ENCODE results near the gene ALG3.

The ALG3 gene

GRCh38 chr3:184234671-184235380, 13.9 kb downstream of the ALG3 start:
- DNase-seq: no peak

GRCh38 chr3:184234224-184234623, 14.5 kb downstream of the ALG3 start:
- DNase-seq: no peak

DNA sequence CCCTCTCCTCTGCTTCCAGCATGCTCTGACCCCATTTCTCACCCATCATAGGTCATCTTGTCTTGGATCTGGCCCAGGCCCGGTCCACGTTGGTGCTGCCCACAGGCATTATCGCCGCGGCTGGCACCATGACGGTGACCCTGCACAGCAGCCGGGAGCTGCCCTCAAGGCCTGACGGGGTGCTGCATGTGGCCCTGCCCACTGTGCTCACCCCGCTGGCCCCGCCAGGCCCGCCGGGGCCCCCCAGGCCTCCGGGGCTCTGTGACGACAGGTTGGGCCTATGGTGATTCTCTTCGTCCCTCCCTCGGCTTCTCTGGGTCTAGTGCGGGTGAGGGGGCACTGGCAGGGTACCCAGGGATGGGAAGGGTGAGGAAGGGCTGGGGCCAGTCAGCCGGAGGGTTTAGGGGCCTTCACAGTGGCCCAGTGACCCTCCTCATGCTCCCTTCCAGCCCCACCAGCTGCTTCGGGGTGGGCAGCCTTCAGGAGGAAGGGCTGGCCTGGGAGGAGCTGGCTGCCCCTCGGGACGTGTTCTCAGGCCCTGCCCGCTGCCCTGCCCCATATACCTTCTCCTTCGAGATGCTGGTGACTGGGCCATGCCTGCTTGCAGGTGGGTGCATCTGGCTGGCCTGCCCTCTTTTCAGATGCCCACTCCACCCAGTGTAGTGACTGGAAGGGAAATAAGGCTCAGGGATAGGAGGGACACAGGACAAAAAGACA, 15.5 kb downstream of the ALG3 start:
- no peak for DNase-seq

- DNase-seq: no peak
Measured at GRCh38 chr3:184231671-184232070, 17.1 kb downstream of the ALG3 start.

GRCh38 chr3:184230603-184231528, 17.9 kb downstream of the ALG3 start:
- no peak for DNase-seq

- DNase-seq: no peak
Measured at GRCh38 chr3:184230081-184230602, 18.6 kb downstream of the ALG3 start.

- peak in 1 of 2 donors; percentile 19 for DNase-seq
Measured at GRCh38 chr3:184229394-184230080, 19.2 kb downstream of the ALG3 start, which contains the start of gene VWA5B2. Gene VWA5B2, plus strand, starts transcription at chr3:184229585. Its CDS starts 944 bp downstream, at chr3:184230529.

GRCh38 chr3:184228376-184229137, 20.2 kb downstream of the ALG3 start:
- DNase-seq: no peak

GRCh38 chr3:184227481-184227935, 21.3 kb downstream of the ALG3 start:
- peak; percentile 14 to 24 for DNase-seq

- DNase-seq: no peak
Measured at GRCh38 chr3:184223946-184224345, 24.8 kb downstream of the ALG3 start.

GRCh38 chr3:184222521-184222920, 26.2 kb downstream of the ALG3 start:
- no peak for DNase-seq

DNA sequence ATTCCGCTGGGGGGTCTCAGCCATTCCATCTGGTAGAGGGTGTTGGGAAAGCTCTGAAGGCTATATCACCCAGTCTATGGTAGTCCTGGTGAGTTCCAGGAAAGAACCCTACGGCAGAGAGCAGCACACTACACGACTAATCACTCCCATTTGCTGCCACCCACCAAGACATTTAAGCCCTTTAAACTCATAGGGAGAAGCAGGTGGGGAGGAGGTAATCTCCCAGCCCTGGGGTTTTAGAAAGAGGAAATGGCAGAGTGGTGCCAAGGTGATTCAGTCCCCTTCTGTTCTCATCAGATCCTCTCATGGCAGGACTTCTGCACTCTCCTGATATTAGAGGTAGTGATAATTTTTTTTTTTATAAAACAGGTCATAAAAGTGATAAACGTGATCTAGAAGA, 29.9 kb downstream of the ALG3 start:
- DNase-seq: no peak

GRCh38 chr3:184211718-184212117, 37.0 kb downstream of the ALG3 start:
- no peak for DNase-seq

DNA sequence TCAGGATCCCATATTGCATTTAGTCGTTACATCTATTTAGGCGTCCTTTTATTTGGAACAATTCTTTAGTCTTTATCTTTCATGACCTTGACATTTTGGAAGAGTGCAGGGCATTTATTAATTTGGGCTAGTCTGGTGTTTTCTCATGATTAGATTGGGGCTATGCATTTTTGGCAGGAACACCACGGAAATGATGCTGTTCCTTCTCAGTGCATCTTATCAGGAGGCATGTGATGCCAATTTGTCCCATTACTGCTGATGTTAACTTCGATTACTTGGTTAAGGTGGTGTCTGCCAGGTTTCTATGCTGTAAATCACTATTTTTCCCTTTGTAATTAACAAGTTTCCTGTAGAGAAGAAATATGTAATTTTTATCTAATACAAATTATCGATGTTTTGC, 37.5 kb downstream of the ALG3 start:
- no peak for DNase-seq

DNA sequence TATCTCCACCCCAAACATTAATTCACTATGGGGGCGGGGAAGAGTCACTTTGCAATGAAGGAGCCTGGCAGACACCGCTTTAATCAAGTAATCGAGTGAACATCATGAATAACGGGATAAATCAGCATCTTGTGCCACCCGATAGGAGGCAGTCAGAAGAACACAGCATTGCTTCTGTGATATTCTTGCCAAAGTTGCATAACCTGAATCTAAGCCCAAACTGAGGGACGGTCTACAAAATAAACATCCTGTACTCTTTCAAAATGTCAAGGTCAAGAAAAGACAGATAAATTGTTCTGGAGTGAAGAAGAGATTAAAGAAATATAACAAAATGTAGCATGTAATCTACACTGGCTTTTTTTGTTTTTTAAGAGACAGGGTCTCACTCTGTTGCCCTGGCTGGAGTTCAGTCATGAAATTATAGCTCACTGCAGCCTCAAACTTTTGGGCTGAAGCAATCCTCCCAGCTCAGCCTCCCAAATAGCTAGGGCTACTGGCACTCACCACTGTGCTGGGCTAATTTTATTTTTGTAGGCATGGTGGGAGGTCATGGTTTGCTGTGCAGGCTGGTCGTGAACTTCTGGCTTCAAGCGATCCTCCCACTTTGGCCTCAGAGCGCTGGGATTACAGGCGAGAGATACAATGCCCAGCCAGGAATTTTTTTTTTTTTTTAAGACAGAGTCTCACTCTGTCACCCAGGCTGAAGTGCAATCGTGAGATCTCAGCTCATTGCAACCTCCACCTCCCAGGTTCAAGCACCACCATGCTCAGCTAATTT, 39.4 kb downstream of the ALG3 start:
- no peak for DNase-seq

DNA sequence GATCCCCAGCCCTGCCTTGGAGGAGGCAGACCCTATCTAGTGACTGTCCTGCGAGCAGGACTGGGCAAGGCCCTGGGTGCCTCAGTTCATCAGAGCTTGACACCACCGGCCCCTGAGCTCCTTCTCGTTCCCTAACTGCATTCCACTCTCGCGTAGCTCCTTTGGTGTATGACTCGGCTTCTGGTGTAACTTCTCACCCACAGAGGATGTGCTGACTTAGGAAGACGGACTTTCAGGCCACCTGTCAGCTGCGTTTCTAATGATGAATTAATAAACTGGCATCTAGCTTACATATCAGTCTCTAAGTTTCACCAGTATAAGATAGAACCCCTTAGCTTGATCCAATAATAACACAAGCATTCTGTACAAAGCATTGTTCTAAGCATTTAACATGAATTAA, 45.2 kb downstream of the ALG3 start:
- no peak for DNase-seq

DNA sequence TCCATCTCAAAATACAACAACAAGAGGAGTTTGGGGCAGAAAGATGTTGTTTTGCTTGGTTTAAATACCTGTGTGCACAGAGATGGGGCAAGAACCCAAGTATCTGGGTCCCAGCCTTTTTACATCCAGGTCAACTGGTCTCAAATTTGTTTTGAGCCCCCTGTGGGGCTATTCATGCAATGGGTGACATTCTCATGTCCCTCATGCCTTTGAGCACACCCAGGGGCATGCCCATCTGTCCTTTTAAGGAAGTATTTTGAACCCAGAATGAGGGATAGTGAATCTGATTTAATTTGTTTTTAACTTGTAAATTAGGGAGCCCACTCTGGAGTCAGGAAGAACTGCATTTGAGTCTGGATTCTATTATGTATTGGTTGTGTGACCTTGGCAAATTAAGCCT, 47.9 kb downstream of the ALG3 start:
- DNase-seq: no peak

- DNase-seq: no peak
Measured at GRCh38 chr3:184198509-184198908, 50.3 kb downstream of the ALG3 start.

DNA sequence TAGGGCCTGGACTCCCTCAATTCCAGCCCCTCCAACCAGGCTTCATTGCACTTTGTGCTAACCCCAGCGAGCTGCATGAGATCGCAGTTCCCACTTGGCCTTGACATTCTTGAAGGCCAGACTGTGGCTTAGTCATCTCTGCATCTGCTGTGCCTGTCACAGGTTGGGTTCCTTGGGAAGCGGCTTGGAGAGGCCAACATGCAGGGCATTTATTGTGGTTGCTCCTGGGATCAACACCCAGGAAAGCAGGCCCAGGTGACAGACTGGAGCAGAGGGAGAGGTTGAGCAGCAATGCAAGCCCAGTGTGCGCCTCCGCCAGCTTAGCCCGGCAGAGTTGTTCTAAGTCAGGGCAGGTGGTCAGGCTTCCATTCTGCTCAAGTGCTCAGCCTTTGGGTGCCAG, 52.2 kb downstream of the ALG3 start:
- no peak for DNase-seq

- no peak for DNase-seq
Measured at GRCh38 chr3:184193991-184194539, 54.7 kb downstream of the ALG3 start.

Data from inflammatory macrophage (primary cell).